WERI-Rb-1 (cell line): ENCODE measurements around the gene UBE2E2.

Experiments
- DNase-seq: peaks from one replicate; pipeline ENCODE4 v3.0.0-alpha.2; 2020
- H3K27ac ChIP-seq: fragments of 250-450 bp; sonication (Bioruptor Pico); 2 replicates; pipeline ENCODE4 v1.5.1; 2020; ENCODE audit warnings: mild to moderate bottlenecking, moderate library complexity
- H3K27me3 ChIP-seq: fragments of 250-450 bp; sonication (Bioruptor Pico); 2 replicates; pipeline ENCODE4 v1.5.1; 2021; ENCODE audit warnings: mild to moderate bottlenecking, low read depth, moderate library complexity; ENCODE audit not compliant: insufficient read depth, severe bottlenecking
- H3K36me3 ChIP-seq: fragments of 250-450 bp; sonication (Bioruptor Pico); 2 replicates; pipeline ENCODE4 v1.5.1; 2020; ENCODE audit warnings: mild to moderate bottlenecking, moderate library complexity
- H3K4me3 ChIP-seq: 2 replicates; pipeline ENCODE4 v1.5.1; 2011; ENCODE audit warnings: low read depth, mild to moderate bottlenecking, control low read depth, low read length
- H3K9me3 ChIP-seq: fragments of 250-450 bp; sonication (Bioruptor Pico); 2 replicates; pipeline ENCODE4 v1.5.1; 2021; ENCODE audit warnings: mild to moderate bottlenecking, moderate library complexity; ENCODE audit not compliant: severe bottlenecking
- CTCF ChIP-seq: IDR thresholded peaks from 2 replicates; pipeline ENCODE4 v1.5.1; 2011; ENCODE audit warnings: low read depth, mild to moderate bottlenecking, control low read depth, inconsistent platforms, low read length

Gene UBE2E2

GRCh38 chr3:23219117-23219516 lies 16.0 kb downstream of the UBE2E2 start:
- no peaks in the 10 kb centered on the region for H3K36me3 ChIP-seq
- TF ChIP-seq CTCF = no peak
- no peak overlapping the region for H3K27ac ChIP-seq
- H3K4me3 ChIP-seq = no peak overlapping the region
- no peaks in the 10 kb centered on the region for H3K27me3 ChIP-seq
- no peaks in the 10 kb centered on the region for H3K9me3 ChIP-seq
- DNase-seq = no peak

- Histone ChIP-seq H3K27ac (no peak overlapping the region), H3K9me3 (no peaks in the 10 kb centered on the region), H3K4me3 (no peak overlapping the region), H3K27me3 (no peaks in the 10 kb centered on the region), H3K36me3 (no peaks in the 10 kb centered on the region)
- no peak for TF ChIP-seq CTCF
- DNase-seq = no peak
Observed at GRCh38 chr3:23219552-23219951, 16.4 kb downstream of the UBE2E2 start.

GRCh38 chr3:23221136-23221535 lies 18.0 kb downstream of the UBE2E2 start:
- no peak for TF ChIP-seq CTCF
- H3K27ac ChIP-seq = no peak overlapping the region

GRCh38 chr3:23232016-23232415 lies 28.9 kb downstream of the UBE2E2 start:
- no peak overlapping the region for H3K27ac ChIP-seq
- H3K36me3 ChIP-seq = no peaks in the 10 kb centered on the region
- DNase-seq = no peak
- no peaks in the 10 kb centered on the region for H3K27me3 ChIP-seq
- TF ChIP-seq CTCF = no peak
- no peak overlapping the region for H3K4me3 ChIP-seq
- no peaks in the 10 kb centered on the region for H3K9me3 ChIP-seq

More at GRCh38 chr3:23221136-23221535, 18.0 kb downstream of the UBE2E2 start:
- H3K27me3 ChIP-seq = no peaks in the 10 kb centered on the region
- no peaks in the 10 kb centered on the region for H3K36me3 ChIP-seq
- no peak overlapping the region for H3K4me3 ChIP-seq
- H3K9me3 ChIP-seq = no peaks in the 10 kb centered on the region
- DNase-seq = no peak

GRCh38 chr3:23232854-23233253 lies 29.7 kb downstream of the UBE2E2 start:
- Histone ChIP-seq H3K9me3 (no peaks in the 10 kb centered on the region), H3K4me3 (no peak overlapping the region), H3K36me3 (no peaks in the 10 kb centered on the region), H3K27ac (no peak overlapping the region), H3K27me3 (no peaks in the 10 kb centered on the region)
- no peak for TF ChIP-seq CTCF
- no peak for DNase-seq

- DNase-seq = no peak
- no peak overlapping the region for H3K27ac ChIP-seq
- H3K4me3 ChIP-seq = no peak overlapping the region
- H3K36me3 ChIP-seq = no peaks in the 10 kb centered on the region
- TF ChIP-seq CTCF = no peak
- no peaks in the 10 kb centered on the region for H3K9me3 ChIP-seq
- no peaks in the 10 kb centered on the region for H3K27me3 ChIP-seq
Observed at GRCh38 chr3:23235264-23235663, 32.1 kb downstream of the UBE2E2 start.
